T-cell (primary cell): ENCODE results near the gene SLC39A11. TPM values are rescaled to one million over a fixed set of nuclear protein-coding genes. Genes with fewer than 3 reads are reported as not detected.
"Not testable (repeated sequence)": the region's sequence is repeated elsewhere in the genome, so short reads cannot be mapped to it uniquely, and the experiment has no call there.

ENCODE experiments used
- ATAC-seq, 4 experiments: fragments of 200-7000 bp in 3 of 4; fragments of 150-1000 bp in 1 of 4; cut with Tn5 transposase; replicated peaks in 1 of 4; 1 replicate in 3 of 4; 2 replicates in 1 of 4; pipeline ENCODE4 v1.10.0; 2021; ENCODE audit warnings: moderate library complexity in 3 of 4, mild to moderate bottlenecking in 2 of 4, moderate number of reproducible peaks in 1 of 4
- CTCF ChIA-PET, 2 donors: fragments of 300-600 bp; sonication (Branson Sonifier 250); formaldehyde crosslinking; loops; one replicate each; lab custom pipeline; 2022; ENCODE audit warnings: antibody characterized with exemption in 2 of 2; lab: Charles Lee
- POLR2A ChIA-PET, 2 donors: fragments of 300-600 bp; sonication (Branson Sonifier 250); formaldehyde crosslinking; loops; one replicate each; lab custom pipeline; 2022; ENCODE audit warnings: antibody characterized with exemption in 2 of 2; lab: Charles Lee
- DNase-seq, 35 experiments: peaks; one replicate each; pipeline versions ENCODE4 v3.0.0 to v3.0.0-alpha.2; 2013 to 2023
- H3K27ac ChIP-seq: one replicate; pipeline ENCODE4 v1.5.1; 2013; ENCODE audit warnings: low read length
- H3K27me3 ChIP-seq, 2 experiments: replicated peaks in 1 of 2; 1 replicate in 1 of 2; 2 replicates in 1 of 2; pipeline versions ENCODE4 v1.6.1 to v1.7.0; 2013; ENCODE audit warnings: low read length in 1 of 2, mixed read lengths in 1 of 2; ENCODE audit not compliant: control insufficient read depth in 2 of 2, insufficient read depth in 2 of 2; ENCODE audit errors: extremely low read depth in 1 of 2
- H3K36me3 ChIP-seq, 2 donors: 1 replicate in 1 of 2; 2 replicates in 1 of 2; pipeline versions ENCODE4 v1.6.1 to v1.7.0; 2013; ENCODE audit warnings: low read length in 1 of 2; ENCODE audit not compliant: control insufficient read depth in 2 of 2, insufficient read depth in 1 of 2; ENCODE audit errors: extremely low read depth in 1 of 2
- H3K4me1 ChIP-seq, 2 experiments: 1 replicate in 1 of 2; 2 replicates in 1 of 2; pipeline versions ENCODE4 v1.6.1 to v1.7.0; 2013; ENCODE audit warnings: low read length in 2 of 2, mixed read lengths in 1 of 2; ENCODE audit not compliant: insufficient read depth in 2 of 2, control insufficient read depth in 1 of 2; ENCODE audit errors: extremely low read depth in 1 of 2
- H3K4me3 ChIP-seq, 2 donors: 1 replicate in 1 of 2; 2 replicates in 1 of 2; pipeline versions ENCODE4 v1.5.1 to v1.7.0; 2013; ENCODE audit warnings: mild to moderate bottlenecking in 2 of 2, low read length in 1 of 2, moderate library complexity in 1 of 2; ENCODE audit not compliant: control insufficient read depth in 1 of 2; ENCODE audit errors: extremely low read depth in 1 of 2
- H3K9me3 ChIP-seq: 2 replicates; pipeline ENCODE4 v1.7.0; 2013
- H3K27ac Mint-ChIP-seq, 2 donors: one replicate each; pipeline ENCODE4 v1.8.0; 2020 to 2021; ENCODE audit warnings: mild to moderate bottlenecking in 2 of 2, mixed read lengths in 2 of 2
- H3K27me3 Mint-ChIP-seq, 2 donors: one replicate each; pipeline ENCODE4 v1.8.0; 2021 to 2022; ENCODE audit warnings: mixed read lengths in 2 of 2
- H3K36me3 Mint-ChIP-seq: one replicate; pipeline ENCODE4 v1.8.0; 2021; ENCODE audit warnings: mixed read lengths
- H3K4me1 Mint-ChIP-seq, 3 donors: one replicate each; pipeline ENCODE4 v1.8.0; 2020 to 2022; ENCODE audit warnings: mixed read lengths in 3 of 3, mild to moderate bottlenecking in 1 of 3
- H3K4me3 Mint-ChIP-seq, 3 donors: one replicate each; pipeline ENCODE4 v1.8.0; 2020 to 2022; ENCODE audit warnings: mild to moderate bottlenecking in 3 of 3, mixed read lengths in 3 of 3, moderate library complexity in 3 of 3
- H3K9me3 Mint-ChIP-seq, 3 donors: one replicate each; pipeline ENCODE4 v1.8.0; 2020 to 2022; ENCODE audit warnings: mixed read lengths in 3 of 3
- WGBS: methylation state at CpG from one replicate; pipeline ENCODE4 v1.1.5; 2013; ENCODE audit warnings: missing lambda C conversion rate; ENCODE audit not compliant: insufficient coverage; 5-methylcytosine and 5-hydroxymethylcytosine counted together
- total RNA-seq, 35 experiments: library from RNA in 6 of 35; stranded (reverse) in 6 of 35; fragments of 120-200 nt in 1 of 35; gene quantifications; one replicate each; pipeline versions ENCODE4 v1.2.1 to v1.2.4 and lab custom pipeline; 2013 to 2026

SLC39A11 gene
- total RNA-seq, 5 donors from 2014 or later (not counting 1 experiment from before 2014, with no cell fraction given), result 18.6 to 27.1 (median 23.4) TPM

- no peak for DNase-seq
- H3K36me3 Mint-ChIP-seq, result no peaks in the 10 kb centered on the region
- no peak overlapping the region for H3K4me3 Mint-ChIP-seq
- no peak overlapping the region for H3K4me3 ChIP-seq
- CTCF ChIA-PET, result no interaction called here
- no peaks in the 10 kb centered on the region for H3K4me1 ChIP-seq
- ATAC-seq, result no peak
- POLR2A ChIA-PET, result no interaction called here
- 98% methylated on average over 5 of the region's 12 CpGs for WGBS
- H3K36me3 ChIP-seq, result no peaks in the 10 kb centered on the region
- H3K4me1 Mint-ChIP-seq, result no peaks in the 10 kb centered on the region
- H3K27me3 Mint-ChIP-seq, result peaks cover 11 to 14% of the 10 kb centered on the region in 2 donors
- no peaks in the 10 kb centered on the region for H3K9me3 ChIP-seq
- H3K27me3 ChIP-seq, result peaks cover 0 to 12% of the 10 kb centered on the region in 2 experiments
- no peak overlapping the region for H3K27ac Mint-ChIP-seq
- no peaks in the 10 kb centered on the region for H3K9me3 Mint-ChIP-seq
- no peak overlapping the region for H3K27ac ChIP-seq
Measured at GRCh38 chr17:73103641-73104335, 11.3 kb upstream of the SLC39A11 start.

DNA sequence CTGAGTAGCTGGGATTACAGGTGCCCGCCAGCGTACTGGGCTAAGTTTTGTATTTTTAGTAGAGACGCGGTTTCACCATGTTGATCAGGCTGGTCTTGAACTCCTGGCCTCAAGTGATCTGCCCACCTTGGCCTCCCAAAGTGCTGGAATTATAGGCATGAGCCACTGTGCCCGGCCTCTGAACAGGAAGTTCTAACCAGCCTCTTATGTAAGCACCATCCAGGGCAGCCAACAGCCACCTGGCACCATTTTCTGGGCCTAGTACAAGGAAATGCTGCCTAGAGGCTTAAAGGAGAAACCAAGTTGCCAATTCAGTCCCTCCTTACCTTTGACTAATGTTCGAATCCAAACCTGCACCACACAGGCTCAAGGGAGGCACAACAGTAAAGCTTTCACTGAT lies 8.5 kb upstream of the SLC39A11 start:
- Histone ChIP-seq H3K4me1 (no peaks in the 10 kb centered on the region), H3K27me3 (peaks cover 0 to 22% of the 10 kb centered on the region in 2 experiments), H3K27ac (no peak overlapping the region), H3K4me3 (no peak overlapping the region), H3K36me3 (no peaks in the 10 kb centered on the region), H3K9me3 (no peaks in the 10 kb centered on the region)
- Mint-ChIP-seq H3K4me1 (no peaks in the 10 kb centered on the region), H3K36me3 (no peaks in the 10 kb centered on the region), H3K4me3 (no peak overlapping the region), H3K27ac (no peak overlapping the region), H3K9me3 (no peaks in the 10 kb centered on the region), H3K27me3 (peaks cover 11 to 21% of the 10 kb centered on the region in 2 donors)
- CTCF ChIA-PET, result no interaction called here
- 83% methylated on average over 5 of the region's 6 CpGs for WGBS
- POLR2A ChIA-PET, result no interaction called here
- DNase-seq (no peak), ATAC-seq (no peak)

- H3K27ac ChIP-seq, result no peak overlapping the region
- POLR2A ChIA-PET, result no interaction called here
- no peak overlapping the region for H3K27ac Mint-ChIP-seq
Measured at GRCh38 chr17:73100363-73100762, 7.9 kb upstream of the SLC39A11 start.

GRCh38 chr17:73099511-73099910 lies 7.0 kb upstream of the SLC39A11 start:
- Histone ChIP-seq H3K9me3 (no peaks in the 10 kb centered on the region), H3K27me3 (peaks cover 0 to 17% of the 10 kb centered on the region in 2 experiments), H3K27ac (no peak overlapping the region), H3K36me3 (no peaks in the 10 kb centered on the region), H3K4me1 (no peaks in the 10 kb centered on the region), H3K4me3 (no peak overlapping the region)
- Mint-ChIP-seq H3K4me3 (no peak overlapping the region), H3K4me1 (no peaks in the 10 kb centered on the region), H3K27ac (no peak overlapping the region), H3K9me3 (no peaks in the 10 kb centered on the region), H3K27me3 (peaks cover 17% of the 10 kb centered on the region in 2 donors), H3K36me3 (no peaks in the 10 kb centered on the region)
- WGBS, result 59% methylated on average over 6 of the region's 10 CpGs
- no peak for DNase-seq
- no peak for ATAC-seq
- CTCF ChIA-PET, result interaction anchor here in 1 of 2 donors (0.6 kb wide), 1 partner anchor 91 kb away, joined by 12 read pairs; no protein-coding TSS in a partner anchor
- POLR2A ChIA-PET, result no interaction called here

More at GRCh38 chr17:73100363-73100762, 7.9 kb upstream of the SLC39A11 start:
- DNase-seq, result no peak
- H3K27me3 ChIP-seq, result peaks cover 0 to 21% of the 10 kb centered on the region in 2 experiments
- no peaks in the 10 kb centered on the region for H3K36me3 ChIP-seq
- CTCF ChIA-PET, result no interaction called here
- Mint-ChIP-seq H3K9me3 (no peaks in the 10 kb centered on the region), H3K4me1 (no peaks in the 10 kb centered on the region), H3K4me3 (no peak overlapping the region), H3K27me3 (peaks cover 15 to 20% of the 10 kb centered on the region in 2 donors), H3K36me3 (no peaks in the 10 kb centered on the region)
- no peak for ATAC-seq
- 87% methylated on average over 2 of the region's 2 CpGs for WGBS
- H3K4me1 ChIP-seq, result no peaks in the 10 kb centered on the region
- H3K4me3 ChIP-seq, result no peak overlapping the region
- no peaks in the 10 kb centered on the region for H3K9me3 ChIP-seq

DNA sequence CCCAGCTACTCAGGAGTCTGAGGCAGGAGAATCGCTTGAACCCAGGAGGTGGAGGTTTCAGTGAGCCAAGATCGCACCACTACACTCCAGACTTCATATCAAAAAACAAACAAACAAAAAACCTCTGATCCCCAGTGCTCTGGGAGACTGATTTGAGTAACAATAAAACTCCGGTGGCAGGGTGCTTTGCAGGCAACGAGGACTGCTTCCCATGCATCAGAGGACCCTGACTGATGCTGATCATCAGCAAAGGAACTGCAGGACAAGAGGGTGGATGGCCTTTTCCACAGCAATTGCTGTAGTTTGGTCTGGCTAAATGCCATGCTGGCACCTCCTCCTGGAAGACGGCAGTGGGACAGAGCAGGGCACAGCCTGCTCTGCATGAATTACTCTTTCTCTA lies 6.4 kb upstream of the SLC39A11 start:
- no peaks in the 10 kb centered on the region for H3K4me1 Mint-ChIP-seq
- CTCF ChIA-PET, result no interaction called here
- no peak overlapping the region for H3K4me3 Mint-ChIP-seq
- POLR2A ChIA-PET, result no interaction called here
- Histone ChIP-seq H3K4me3 (no peak overlapping the region), H3K9me3 (no peaks in the 10 kb centered on the region), H3K27me3 (peaks cover 0 to 17% of the 10 kb centered on the region in 2 experiments), H3K4me1 (no peaks in the 10 kb centered on the region), H3K27ac (no peak overlapping the region), H3K36me3 (no peaks in the 10 kb centered on the region)
- DNase-seq, result no peak
- H3K36me3 Mint-ChIP-seq, result no peaks in the 10 kb centered on the region
- 68% methylated on average over 3 of the region's 5 CpGs for WGBS
- H3K27ac Mint-ChIP-seq, result no peak overlapping the region
- peaks cover 15 to 17% of the 10 kb centered on the region in 2 donors for H3K27me3 Mint-ChIP-seq
- no peaks in the 10 kb centered on the region for H3K9me3 Mint-ChIP-seq
- no peak for ATAC-seq

GRCh38 chr17:73097973-73098765 lies 5.7 kb upstream of the SLC39A11 start:
- H3K27ac Mint-ChIP-seq, ATAC-seq, DNase-seq, H3K4me1 ChIP-seq, H3K36me3 ChIP-seq, CTCF ChIA-PET, POLR2A ChIA-PET, H3K27ac ChIP-seq, H3K9me3 Mint-ChIP-seq, H3K4me3 ChIP-seq, H3K36me3 Mint-ChIP-seq, H3K4me3 Mint-ChIP-seq, H3K9me3 ChIP-seq, H3K4me1 Mint-ChIP-seq: not testable (repeated sequence)
- H3K27me3 Mint-ChIP-seq, result peaks cover 15 to 17% of the 10 kb centered on the region in 2 donors
- H3K27me3 ChIP-seq, result peaks cover 0 to 17% of the 10 kb centered on the region in 2 experiments
- 90% methylated on average over 6 of the region's 8 CpGs for WGBS
